CD14-positive monocyte (primary cell): ENCODE data around the gene PTTG1IP. TPM values are rescaled to one million over a fixed set of nuclear protein-coding genes. Genes with fewer than 3 reads are reported as not detected.
A peak's percentile ranks its signal among the peaks of the same experiment; 100 is the strongest.

Experiments used
- DNase-seq, 3 donors: peaks; one replicate each; pipeline ENCODE4 v3.0.0-alpha.2; 2011 to 2022
- H2AFZ ChIP-seq: 2 replicates; pipeline ENCODE4 v1.6.0; 2012; ENCODE audit warnings: mild to moderate bottlenecking, low read depth, low read length, inconsistent platforms; ENCODE audit not compliant: insufficient read depth, poor library complexity, severe bottlenecking
- H3K27ac ChIP-seq, 2 donors: 1 replicate in 1 of 2; 2 replicates in 1 of 2; pipeline ENCODE4 v1.5.1; 2012 to 2013; ENCODE audit warnings: low read length in 2 of 2, control low read depth in 1 of 2, inconsistent platforms in 1 of 2, low read depth in 1 of 2, mild to moderate bottlenecking in 1 of 2
- H3K27me3 ChIP-seq, 2 donors: one replicate each; pipeline versions ENCODE4 v1.6.0 to v1.6.1; 2011 to 2013; ENCODE audit warnings: low read length in 2 of 2; ENCODE audit not compliant: control insufficient read depth in 2 of 2, insufficient read depth in 2 of 2
- H3K36me3 ChIP-seq, 2 donors: replicated peaks in 1 of 2; 1 replicate in 1 of 2; 2 replicates in 1 of 2; pipeline versions ENCODE4 v1.5.1 to v1.6.1; 2012 to 2013; ENCODE audit warnings: low read length in 2 of 2, control low read depth in 1 of 2, inconsistent platforms in 1 of 2, mild to moderate bottlenecking in 1 of 2; ENCODE audit not compliant: insufficient read depth in 2 of 2, control insufficient read depth in 1 of 2
- H3K4me1 ChIP-seq, 2 donors: 1 replicate in 1 of 2; 2 replicates in 1 of 2; pipeline versions ENCODE4 v1.5.1 to v1.6.1; 2012 to 2013; ENCODE audit warnings: low read length in 2 of 2, control low read depth in 1 of 2, inconsistent platforms in 1 of 2, mild to moderate bottlenecking in 1 of 2, moderate library complexity in 1 of 2; ENCODE audit not compliant: insufficient read depth in 2 of 2, control insufficient read depth in 1 of 2
- H3K4me2 ChIP-seq: replicated peaks from 2 replicates; pipeline ENCODE3; 2012; ENCODE audit warnings: low read length, moderate library complexity, mild to moderate bottlenecking; ENCODE audit not compliant: poor library complexity, severe bottlenecking; ENCODE audit errors: extremely low read depth
- H3K4me3 ChIP-seq, 3 experiments: fragments of 200-600 bp in 1 of 3; sonication (generic) in 1 of 3; replicated peaks in 1 of 3; 1 replicate in 2 of 3; 2 replicates in 1 of 3; pipeline ENCODE4 v1.5.1; 2011 to 2013; ENCODE audit warnings: low read length in 3 of 3, mild to moderate bottlenecking in 3 of 3, control low read depth in 2 of 3, low read depth in 2 of 3, inconsistent platforms in 1 of 3, moderate library complexity in 1 of 3
- H3K79me2 ChIP-seq: 2 replicates; pipeline ENCODE4 v1.6.0; 2012; ENCODE audit warnings: mild to moderate bottlenecking, control low read depth, inconsistent platforms, low read length, moderate library complexity; ENCODE audit not compliant: insufficient read depth
- H3K9ac ChIP-seq: 2 replicates; pipeline ENCODE4 v1.6.0; 2017; ENCODE audit warnings: low read length, mild to moderate bottlenecking; ENCODE audit not compliant: insufficient read depth, poor library complexity, severe bottlenecking
- H3K9me3 ChIP-seq, 2 donors: replicated peaks in 1 of 2; 1 replicate in 1 of 2; 2 replicates in 1 of 2; pipeline versions ENCODE4 v1.5.1 to v1.6.1; 2012 to 2013; ENCODE audit warnings: low read length in 2 of 2, control low read depth in 1 of 2; ENCODE audit not compliant: control insufficient read depth in 1 of 2, insufficient read depth in 1 of 2
- H4K20me1 ChIP-seq: 2 replicates; pipeline ENCODE4 v1.6.0; 2012; ENCODE audit warnings: mild to moderate bottlenecking, low read length, control low read depth, moderate library complexity; ENCODE audit not compliant: insufficient read depth
- H3K27ac Mint-ChIP-seq, 7 donors: one replicate each; pipeline ENCODE4 v1.8.0; 2020; ENCODE audit warnings: mild to moderate bottlenecking in 7 of 7, mixed read lengths in 7 of 7, moderate library complexity in 6 of 7, inconsistent platforms in 2 of 7
- H3K27me3 Mint-ChIP-seq, 3 donors: one replicate each; pipeline ENCODE4 v1.8.0; 2021 to 2022; ENCODE audit warnings: low read depth in 3 of 3, mild to moderate bottlenecking in 3 of 3, mixed read lengths in 3 of 3, moderate library complexity in 3 of 3, inconsistent platforms in 1 of 3
- H3K36me3 Mint-ChIP-seq, 2 donors: one replicate each; pipeline ENCODE4 v1.8.0; 2020; ENCODE audit warnings: mixed read lengths in 2 of 2, inconsistent platforms in 1 of 2, mild to moderate bottlenecking in 1 of 2
- H3K4me1 Mint-ChIP-seq: one replicate; pipeline ENCODE4 v1.8.0; 2020; ENCODE audit warnings: mild to moderate bottlenecking, mixed read lengths
- H3K4me3 Mint-ChIP-seq, 2 donors: one replicate each; pipeline ENCODE4 v1.8.0; 2020; ENCODE audit warnings: mild to moderate bottlenecking in 2 of 2, mixed read lengths in 2 of 2, moderate library complexity in 1 of 2
- H3K9me3 Mint-ChIP-seq, 7 donors: one replicate each; pipeline ENCODE4 v1.8.0; 2020 to 2022; ENCODE audit warnings: mixed read lengths in 7 of 7, mild to moderate bottlenecking in 6 of 7, moderate library complexity in 6 of 7, inconsistent platforms in 2 of 7
- WGBS: methylation state at CpG from one replicate; pipeline ENCODE4 v1.1.5; 2013; ENCODE audit warnings: missing lambda C conversion rate; ENCODE audit not compliant: insufficient coverage; 5-methylcytosine and 5-hydroxymethylcytosine counted together
- intact Hi-C, 2 donors: fragments of 100-400 bp; cut with micrococcal nuclease; formaldehyde crosslinking; loops; one replicate each; pipeline versions ENCODE4 v1.15.0 to v1.15.1; 2023
- polyA plus RNA-seq, 3 donors: library from polyadenylated mRNA; depleted of rRNA in 1 of 3; unstranded in 2 of 3; stranded (reverse) in 1 of 3; fragments of 300-500 nt in 2 of 3; fragments of >200 nt in 1 of 3; fragmentation: Illumina TruSeq in 2 of 3; gene quantifications; 1 replicate in 2 of 3; 2 replicates in 1 of 3; pipeline ENCODE4 v1.2.3, GENCODE V29; 2012 to 2021
- TF ChIP-seq, protein P1 (sequence below): fragments of 200-600 bp; IDR thresholded peaks from one replicate; pipeline ENCODE4 v1.8.0; 2022; ENCODE audit warnings: antibody characterized with exemption, mild to moderate bottlenecking

The PTTG1IP gene
- polyA plus RNA-seq, 3 donors: 118 to 238 (median 206) TPM

DNA sequence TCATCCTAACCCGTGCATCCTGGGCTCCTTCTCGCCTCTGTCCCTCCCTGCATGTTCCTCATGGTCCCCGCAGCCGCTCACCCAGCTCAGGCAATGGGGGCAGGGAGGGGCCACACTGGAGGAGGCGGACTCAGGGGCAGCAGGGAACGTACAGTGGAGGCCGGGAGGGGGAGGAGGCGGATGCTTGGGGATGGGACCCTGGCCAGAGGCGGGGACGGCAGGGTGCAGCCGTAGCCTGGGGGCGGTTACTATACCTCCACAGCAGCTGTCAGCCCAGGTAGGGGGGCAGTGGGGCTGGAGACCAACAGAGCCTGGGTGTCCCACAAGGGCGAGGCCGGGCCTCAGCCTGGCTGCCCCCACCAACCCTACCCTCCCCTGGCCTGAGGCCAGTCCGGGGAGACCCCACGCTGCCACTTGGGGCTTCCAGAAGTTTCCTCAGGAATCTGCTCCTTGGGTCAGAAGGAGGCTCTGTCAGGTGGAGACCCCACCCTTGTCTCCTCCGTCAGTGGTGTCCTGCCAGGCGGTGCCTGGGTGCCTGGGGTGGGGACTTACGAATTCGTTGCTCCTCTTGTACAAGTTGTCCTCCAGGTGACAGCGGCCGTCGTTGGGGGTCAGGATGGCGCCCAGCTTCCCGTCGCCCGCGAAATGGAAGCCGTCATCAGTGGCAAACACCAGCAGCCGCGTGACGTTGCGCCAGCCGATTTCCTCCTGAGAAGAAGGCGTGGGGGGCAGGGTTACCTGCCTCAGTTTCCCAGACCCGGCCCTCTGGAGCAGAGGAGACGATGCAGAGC lies 26.5 kb upstream of the PTTG1IP start:
- TF ChIP-seq, protein P1, sequence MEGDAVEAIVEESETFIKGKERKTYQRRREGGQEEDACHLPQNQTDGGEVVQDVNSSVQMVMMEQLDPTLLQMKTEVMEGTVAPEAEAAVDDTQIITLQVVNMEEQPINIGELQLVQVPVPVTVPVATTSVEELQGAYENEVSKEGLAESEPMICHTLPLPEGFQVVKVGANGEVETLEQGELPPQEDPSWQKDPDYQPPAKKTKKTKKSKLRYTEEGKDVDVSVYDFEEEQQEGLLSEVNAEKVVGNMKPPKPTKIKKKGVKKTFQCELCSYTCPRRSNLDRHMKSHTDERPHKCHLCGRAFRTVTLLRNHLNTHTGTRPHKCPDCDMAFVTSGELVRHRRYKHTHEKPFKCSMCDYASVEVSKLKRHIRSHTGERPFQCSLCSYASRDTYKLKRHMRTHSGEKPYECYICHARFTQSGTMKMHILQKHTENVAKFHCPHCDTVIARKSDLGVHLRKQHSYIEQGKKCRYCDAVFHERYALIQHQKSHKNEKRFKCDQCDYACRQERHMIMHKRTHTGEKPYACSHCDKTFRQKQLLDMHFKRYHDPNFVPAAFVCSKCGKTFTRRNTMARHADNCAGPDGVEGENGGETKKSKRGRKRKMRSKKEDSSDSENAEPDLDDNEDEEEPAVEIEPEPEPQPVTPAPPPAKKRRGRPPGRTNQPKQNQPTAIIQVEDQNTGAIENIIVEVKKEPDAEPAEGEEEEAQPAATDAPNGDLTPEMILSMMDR: no peak
- 90% methylated on average over 31 of the region's 37 CpGs for WGBS
- intact Hi-C loops: no loop called here
- H3K36me3 Mint-ChIP-seq: peaks cover 73 to 99% of the 10 kb centered on the region in 2 donors
- H3K9me3 ChIP-seq: no peaks in the 10 kb centered on the region
- no peak overlapping the region for H3K4me3 ChIP-seq
- H3K4me1 ChIP-seq: peaks cover 48 to 69% of the 10 kb centered on the region in 2 donors
- no peak overlapping the region for H3K4me2 ChIP-seq
- H3K36me3 ChIP-seq: peaks cover 98 to 99% of the 10 kb centered on the region in 2 donors
- no peak for DNase-seq
- H3K27me3 ChIP-seq: no peaks in the 10 kb centered on the region
- H4K20me1 ChIP-seq: peaks cover 99% of the 10 kb centered on the region
- no peak overlapping the region for H3K4me3 Mint-ChIP-seq
- H3K27me3 Mint-ChIP-seq: peaks cover 0 to 1% (median 0%) of the 10 kb centered on the region in 3 donors
- peak overlapping the region in 3 of 7 donors; percentile 66 to 86 (median 66) for H3K27ac Mint-ChIP-seq
- peaks cover 0 to 3% (median 0%) of the 10 kb centered on the region in 7 donors for H3K9me3 Mint-ChIP-seq
- H3K79me2 ChIP-seq: peaks cover 86% of the 10 kb centered on the region
- H3K9ac ChIP-seq: no peak overlapping the region
- peaks cover 42% of the 10 kb centered on the region for H3K4me1 Mint-ChIP-seq
- peak overlapping the region; percentile 23 to 39 for H3K27ac ChIP-seq
- H2AFZ ChIP-seq: no peak overlapping the region

DNA sequence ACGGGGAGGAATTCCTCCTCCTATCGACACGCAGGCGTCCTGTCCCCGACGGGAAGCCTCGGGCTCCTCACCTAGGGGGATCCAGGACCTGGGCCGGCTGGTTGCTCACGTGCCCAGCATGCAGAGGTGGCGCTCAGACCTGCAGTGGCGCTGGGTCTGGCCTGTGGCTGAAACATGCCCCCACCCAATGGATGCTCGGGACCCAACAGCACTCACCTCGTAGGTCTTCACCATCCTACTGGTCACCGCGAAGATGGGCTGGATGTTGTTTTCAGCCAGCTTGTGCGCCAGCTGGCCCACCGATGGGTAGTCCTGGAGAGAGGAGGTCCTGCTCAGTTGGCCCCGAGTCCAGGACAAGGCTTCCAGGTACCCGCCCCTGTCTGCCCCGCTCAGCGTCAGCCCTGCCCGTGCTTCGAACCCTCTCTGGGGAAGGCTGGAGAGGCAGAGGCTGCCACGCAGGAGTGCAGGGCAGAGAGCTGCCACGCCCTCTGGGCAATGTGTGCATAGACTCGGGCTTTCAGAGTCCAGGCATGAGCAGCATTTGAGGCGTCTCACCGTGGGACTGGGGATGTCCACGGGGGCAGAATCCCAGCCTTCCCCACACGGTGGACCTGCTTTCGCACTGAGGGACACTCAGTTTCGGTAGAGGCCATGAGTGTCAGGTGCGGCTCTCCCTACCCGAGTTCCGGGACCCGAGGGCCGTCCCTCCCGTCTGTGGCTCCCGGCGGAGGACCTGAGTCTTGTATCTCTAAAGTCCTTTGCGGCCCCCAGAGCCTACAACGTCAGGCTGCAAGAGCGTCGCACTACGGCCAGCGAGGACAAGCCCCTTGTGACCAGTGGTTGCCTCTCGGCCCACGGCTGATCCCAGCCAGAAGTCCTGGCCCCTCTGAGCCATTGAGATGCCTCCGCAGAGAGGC lies 25.6 kb upstream of the PTTG1IP start:
- Histone ChIP-seq H4K20me1 (peaks cover 99% of the 10 kb centered on the region), H3K36me3 (peaks cover 98 to 99% of the 10 kb centered on the region in 2 donors)

More for the DNA sequence above, 25.6 kb upstream of the PTTG1IP start:
- H3K9me3 Mint-ChIP-seq: peaks cover 0 to 3% (median 0%) of the 10 kb centered on the region in 7 donors
- no peak for DNase-seq
- peaks cover 40 to 68% of the 10 kb centered on the region in 2 donors for H3K4me1 ChIP-seq
- H3K9me3 ChIP-seq: no peaks in the 10 kb centered on the region
- no peaks in the 10 kb centered on the region for H3K27me3 ChIP-seq
- peak overlapping the region; percentile 23 to 39 for H3K27ac ChIP-seq
- intact Hi-C loops: no loop called here
- peaks cover 34% of the 10 kb centered on the region for H3K4me1 Mint-ChIP-seq
- TF ChIP-seq, protein P1: no peak
- peaks cover 75 to 99% of the 10 kb centered on the region in 2 donors for H3K36me3 Mint-ChIP-seq
- WGBS: 91% methylated on average over 47 of the region's 49 CpGs
- no peak overlapping the region for H3K9ac ChIP-seq
- no peak overlapping the region for H3K4me3 Mint-ChIP-seq
- H2AFZ ChIP-seq: no peak overlapping the region
- H3K4me2 ChIP-seq: no peak overlapping the region
- no peak overlapping the region for H3K4me3 ChIP-seq
- H3K27me3 Mint-ChIP-seq: no peaks in the 10 kb centered on the region
- peak overlapping the region in 3 of 7 donors; percentile 54 to 86 (median 55) for H3K27ac Mint-ChIP-seq
- H3K79me2 ChIP-seq: peaks cover 86% of the 10 kb centered on the region
